OCI-LY3 (cell line): ENCODE results near the gene NUP155.

ENCODE experiments used
- H2AFZ ChIP-seq: fragments of 200-600, 300-600 bp; shearing (Covaris generic); 2 replicates; pipeline ENCODE4 v1.6.0; 2014; ENCODE audit warnings: antibody characterized with exemption, low read depth, low read length
- H3K27ac ChIP-seq: fragments of 200-600, 300-600 bp; sonication (generic); 2 replicates; pipeline ENCODE4 v1.5.1; 2014; ENCODE audit warnings: mild to moderate bottlenecking, low read length, moderate library complexity, mixed read lengths
- H3K27me3 ChIP-seq: fragments of 200-600, 300-600 bp; sonication (generic); 2 replicates; pipeline ENCODE4 v1.6.1; 2014; ENCODE audit warnings: low read depth, low read length, mixed read lengths
- H3K36me3 ChIP-seq: fragments of 200-600, 300-600 bp; sonication (generic); replicated peaks from 2 replicates; pipeline ENCODE3; 2014; ENCODE audit warnings: low read depth, low read length, mixed read lengths
- H3K4me1 ChIP-seq: fragments of 300-600, 200-600 bp; sonication (generic); 2 replicates; pipeline ENCODE4 v1.6.1; 2014; ENCODE audit warnings: low read length, mixed read lengths
- H3K4me2 ChIP-seq: fragments of 200-600, 300-600 bp; sonication (generic); 2 replicates; pipeline ENCODE4 v1.6.1; 2014; ENCODE audit warnings: low read length, mixed read lengths
- H3K4me3 ChIP-seq: fragments of 300-600, 200-600 bp; sonication (generic); 2 replicates; pipeline ENCODE4 v1.5.1; 2014; ENCODE audit warnings: antibody characterized with exemption, mild to moderate bottlenecking, low read length, moderate library complexity
- H3K79me2 ChIP-seq: fragments of 300-600, 200-600 bp; shearing (Covaris generic); 2 replicates; pipeline ENCODE4 v1.6.1; 2014; ENCODE audit warnings: mild to moderate bottlenecking, low read length, mixed read lengths
- H3K9ac ChIP-seq: fragments of 300-600, 200-600 bp; shearing (Covaris generic); 2 replicates; pipeline ENCODE4 v1.6.0; 2014; ENCODE audit warnings: mild to moderate bottlenecking, low read length, moderate library complexity
- H3K9me3 ChIP-seq: fragments of 200-600, 300-600 bp; shearing (Covaris generic); 2 replicates; pipeline ENCODE4 v1.6.1; 2014; ENCODE audit warnings: low read length, mixed read lengths; ENCODE audit not compliant: insufficient read depth
- H4K20me1 ChIP-seq: fragments of 200-600, 300-600 bp; sonication (generic); 2 replicates; pipeline ENCODE4 v1.6.1; 2016; ENCODE audit warnings: low read length, mixed read lengths; ENCODE audit not compliant: insufficient read depth
- CTCF ChIP-seq: fragments of 200-600, 300-600 bp; sonication (generic); IDR thresholded peaks from 2 replicates; pipeline ENCODE4 v1.5.1; 2014; ENCODE audit warnings: antibody characterized with exemption, low read length, low read depth
- EZH2phosphoT487 ChIP-seq: fragments of 200-600 bp; shearing (Covaris generic); IDR thresholded peaks from 2 replicates; pipeline ENCODE4 v1.6.1; 2018; ENCODE audit warnings: antibody characterized with exemption, mixed run types, low read depth

The NUP155 gene

GRCh38 chr5:37326536-37326935 is 44.4 kb downstream of the NUP155 start:
- Histone ChIP-seq H2AFZ (no peak overlapping the region), H4K20me1 (no peaks in the 10 kb centered on the region), H3K36me3 (peaks cover 27% of the 10 kb centered on the region), H3K27me3 (no peaks in the 10 kb centered on the region), H3K27ac (no peak overlapping the region), H3K4me1 (no peaks in the 10 kb centered on the region), H3K79me2 (no peaks in the 10 kb centered on the region), H3K4me2 (no peak overlapping the region), H3K9ac (no peak overlapping the region), H3K4me3 (no peak overlapping the region), H3K9me3 (no peaks in the 10 kb centered on the region)
- no peak for TF ChIP-seq EZH2phosphoT487
- no peak for TF ChIP-seq CTCF

GRCh38 chr5:37323607-37324006 is 47.3 kb downstream of the NUP155 start:
- Histone ChIP-seq H3K9ac (no peak overlapping the region), H3K4me1 (no peaks in the 10 kb centered on the region), H3K36me3 (peaks cover 22% of the 10 kb centered on the region), H2AFZ (no peak overlapping the region), H3K27me3 (no peaks in the 10 kb centered on the region), H3K4me2 (no peak overlapping the region), H3K79me2 (no peaks in the 10 kb centered on the region), H3K27ac (no peak overlapping the region), H3K9me3 (no peaks in the 10 kb centered on the region), H4K20me1 (no peaks in the 10 kb centered on the region), H3K4me3 (no peak overlapping the region)
- TF ChIP-seq EZH2phosphoT487, result no peak
- no peak for TF ChIP-seq CTCF

- Histone ChIP-seq H3K4me2 (no peak overlapping the region), H4K20me1 (no peaks in the 10 kb centered on the region), H3K9me3 (no peaks in the 10 kb centered on the region), H3K36me3 (peaks cover 16% of the 10 kb centered on the region), H3K79me2 (no peaks in the 10 kb centered on the region), H3K4me3 (no peak overlapping the region), H3K9ac (no peak overlapping the region), H3K27me3 (no peaks in the 10 kb centered on the region), H2AFZ (no peak overlapping the region), H3K27ac (no peak overlapping the region), H3K4me1 (peaks cover 9% of the 10 kb centered on the region; the same call in 1 of the 2 replicates)
- TF ChIP-seq CTCF (no peak), EZH2phosphoT487 (no peak)
Measured at GRCh38 chr5:37319037-37319782, 51.7 kb downstream of the NUP155 start.

GRCh38 chr5:37316027-37316426 is 54.9 kb downstream of the NUP155 start:
- Histone ChIP-seq H3K27me3 (no peaks in the 10 kb centered on the region), H2AFZ (no peak overlapping the region), H3K9me3 (no peaks in the 10 kb centered on the region), H3K79me2 (no peaks in the 10 kb centered on the region), H3K4me3 (no peak overlapping the region), H3K4me2 (no peak overlapping the region), H3K9ac (no peak overlapping the region), H3K27ac (no peak overlapping the region), H4K20me1 (no peaks in the 10 kb centered on the region), H3K36me3 (peaks cover 23% of the 10 kb centered on the region), H3K4me1 (peaks cover 9% of the 10 kb centered on the region; the same call in 1 of the 2 replicates)
- TF ChIP-seq EZH2phosphoT487, result no peak
- no peak for TF ChIP-seq CTCF
